Measurements from ENCODE around the gene FOXF1.

DNA sequence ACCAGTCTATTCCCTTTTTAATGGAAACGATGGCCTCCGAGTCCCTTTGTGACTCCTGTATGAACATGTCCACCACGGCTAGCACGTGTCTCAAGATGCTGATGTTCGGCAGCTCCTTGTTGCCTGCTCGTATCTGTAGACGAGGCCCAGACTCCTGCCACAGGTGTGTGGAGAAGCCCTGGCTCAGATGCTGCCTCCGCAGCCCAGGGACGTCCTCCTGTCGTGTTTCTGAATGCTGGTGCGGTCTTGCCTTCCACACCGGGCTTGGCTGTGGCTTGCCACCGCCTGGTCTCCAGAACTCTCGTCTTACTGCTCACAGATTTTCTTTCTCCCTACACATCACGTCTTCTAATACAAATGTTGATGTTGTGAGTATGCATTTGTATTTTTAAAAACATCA, 17.0 kb downstream of the FOXF1 start:
- TF ChIP-seq ZBTB21 (CRISPR knock-in tag; IDR thresholded peaks at IDR 0.05; ENCODE audit: borderline replicate concordance) (no peak), E2F1 (CRISPR knock-in tag; IDR thresholded peaks at IDR 0.05) (no peak), MAX (CRISPR knock-in tag; IDR thresholded peaks at IDR 0.05) (no peak), CBFB (CRISPR knock-in tag; IDR thresholded peaks at IDR 0.05; ENCODE audit: low read depth) (no peak), CREM (CRISPR knock-in tag; IDR thresholded peaks at IDR 0.05) (no peak), E2F4 (CRISPR knock-in tag; IDR thresholded peaks at IDR 0.05; ENCODE audit: borderline replicate concordance, low read depth) (no peak), USF1 (CRISPR knock-in tag; IDR thresholded peaks at IDR 0.05) (no peak)
- TF ChIP-seq, protein P1, sequence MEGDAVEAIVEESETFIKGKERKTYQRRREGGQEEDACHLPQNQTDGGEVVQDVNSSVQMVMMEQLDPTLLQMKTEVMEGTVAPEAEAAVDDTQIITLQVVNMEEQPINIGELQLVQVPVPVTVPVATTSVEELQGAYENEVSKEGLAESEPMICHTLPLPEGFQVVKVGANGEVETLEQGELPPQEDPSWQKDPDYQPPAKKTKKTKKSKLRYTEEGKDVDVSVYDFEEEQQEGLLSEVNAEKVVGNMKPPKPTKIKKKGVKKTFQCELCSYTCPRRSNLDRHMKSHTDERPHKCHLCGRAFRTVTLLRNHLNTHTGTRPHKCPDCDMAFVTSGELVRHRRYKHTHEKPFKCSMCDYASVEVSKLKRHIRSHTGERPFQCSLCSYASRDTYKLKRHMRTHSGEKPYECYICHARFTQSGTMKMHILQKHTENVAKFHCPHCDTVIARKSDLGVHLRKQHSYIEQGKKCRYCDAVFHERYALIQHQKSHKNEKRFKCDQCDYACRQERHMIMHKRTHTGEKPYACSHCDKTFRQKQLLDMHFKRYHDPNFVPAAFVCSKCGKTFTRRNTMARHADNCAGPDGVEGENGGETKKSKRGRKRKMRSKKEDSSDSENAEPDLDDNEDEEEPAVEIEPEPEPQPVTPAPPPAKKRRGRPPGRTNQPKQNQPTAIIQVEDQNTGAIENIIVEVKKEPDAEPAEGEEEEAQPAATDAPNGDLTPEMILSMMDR (IDR thresholded peaks at IDR 0.05), result no peak

Measured in WTC11 (cell line).